LNCaP clone FGC (cell line): ENCODE data around the gene DOCK8.

Source experiments
- DNase-seq: peaks from one replicate; pipeline ENCODE4 v3.0.0-alpha.2; 2011; ENCODE audit warnings: low read depth
- H3K4me3 ChIP-seq: 2 replicates; pipeline ENCODE4 v1.5.1; 2011; ENCODE audit warnings: mild to moderate bottlenecking, low read depth, low read length, control low read depth
- CTCF ChIP-seq: IDR thresholded peaks from 2 replicates; pipeline ENCODE4 v1.5.1; 2012; ENCODE audit warnings: mild to moderate bottlenecking; ENCODE audit not compliant: control insufficient read depth, insufficient read depth; ENCODE audit errors: extremely low read depth

DOCK8 gene

GRCh38 chr9:472479-473075, 257.9 kb downstream of the DOCK8 start:
- TF ChIP-seq CTCF = no peak
- no peak overlapping the region for H3K4me3 ChIP-seq
- no peak for DNase-seq

GRCh38 chr9:477193-477592, 262.5 kb downstream of the DOCK8 start:
- no peak for TF ChIP-seq CTCF
- H3K4me3 ChIP-seq = no peak overlapping the region
- DNase-seq = no peak

- DNase-seq = no peak
- no peak overlapping the region for H3K4me3 ChIP-seq
- no peak for TF ChIP-seq CTCF
These were observed 264.8 kb downstream of the DOCK8 start for GRCh38 chr9:479304-479970.

GRCh38 chr9:479971-480350, 265.3 kb downstream of the DOCK8 start:
- no peak for TF ChIP-seq CTCF
- DNase-seq = no peak
- no peak overlapping the region for H3K4me3 ChIP-seq

GRCh38 chr9:482739-483138, 268.1 kb downstream of the DOCK8 start:
- no peak for TF ChIP-seq CTCF
- no peak overlapping the region for H3K4me3 ChIP-seq
- DNase-seq = no peak

GRCh38 chr9:486156-486555, 271.5 kb downstream of the DOCK8 start:
- DNase-seq = no peak
- H3K4me3 ChIP-seq = no peak overlapping the region
- no peak for TF ChIP-seq CTCF

- no peak overlapping the region for H3K4me3 ChIP-seq
- DNase-seq = no peak
- no peak for TF ChIP-seq CTCF
These were observed 272.8 kb downstream of the DOCK8 start for GRCh38 chr9:487429-487828.
